Hippocampal formation (tissue), 2 donors: ENCODE measurements around the gene DENND1A.
"Not testable (repeated sequence)": the region's sequence is repeated elsewhere in the genome, so short reads cannot be mapped to it uniquely, and the experiment has no call there.

ENCODE experiments used
- DNase-seq, 2 donors: peaks; one replicate each; lab custom pipeline; 2025; lab: John Stamatoyannopoulos, UW

DENND1A gene, protein sequence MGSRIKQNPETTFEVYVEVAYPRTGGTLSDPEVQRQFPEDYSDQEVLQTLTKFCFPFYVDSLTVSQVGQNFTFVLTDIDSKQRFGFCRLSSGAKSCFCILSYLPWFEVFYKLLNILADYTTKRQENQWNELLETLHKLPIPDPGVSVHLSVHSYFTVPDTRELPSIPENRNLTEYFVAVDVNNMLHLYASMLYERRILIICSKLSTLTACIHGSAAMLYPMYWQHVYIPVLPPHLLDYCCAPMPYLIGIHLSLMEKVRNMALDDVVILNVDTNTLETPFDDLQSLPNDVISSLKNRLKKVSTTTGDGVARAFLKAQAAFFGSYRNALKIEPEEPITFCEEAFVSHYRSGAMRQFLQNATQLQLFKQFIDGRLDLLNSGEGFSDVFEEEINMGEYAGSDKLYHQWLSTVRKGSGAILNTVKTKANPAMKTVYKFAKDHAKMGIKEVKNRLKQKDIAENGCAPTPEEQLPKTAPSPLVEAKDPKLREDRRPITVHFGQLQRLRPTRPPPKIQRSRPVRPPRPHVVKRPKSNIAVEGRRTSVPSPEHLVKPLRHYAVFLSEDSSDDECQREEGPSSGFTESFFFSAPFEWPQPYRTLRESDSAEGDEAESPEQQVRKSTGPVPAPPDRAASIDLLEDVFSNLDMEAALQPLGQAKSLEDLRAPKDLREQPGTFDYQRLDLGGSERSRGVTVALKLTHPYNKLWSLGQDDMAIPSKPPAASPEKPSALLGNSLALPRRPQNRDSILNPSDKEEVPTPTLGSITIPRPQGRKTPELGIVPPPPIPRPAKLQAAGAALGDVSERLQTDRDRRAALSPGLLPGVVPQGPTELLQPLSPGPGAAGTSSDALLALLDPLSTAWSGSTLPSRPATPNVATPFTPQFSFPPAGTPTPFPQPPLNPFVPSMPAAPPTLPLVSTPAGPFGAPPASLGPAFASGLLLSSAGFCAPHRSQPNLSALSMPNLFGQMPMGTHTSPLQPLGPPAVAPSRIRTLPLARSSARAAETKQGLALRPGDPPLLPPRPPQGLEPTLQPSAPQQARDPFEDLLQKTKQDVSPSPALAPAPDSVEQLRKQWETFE

DNA sequence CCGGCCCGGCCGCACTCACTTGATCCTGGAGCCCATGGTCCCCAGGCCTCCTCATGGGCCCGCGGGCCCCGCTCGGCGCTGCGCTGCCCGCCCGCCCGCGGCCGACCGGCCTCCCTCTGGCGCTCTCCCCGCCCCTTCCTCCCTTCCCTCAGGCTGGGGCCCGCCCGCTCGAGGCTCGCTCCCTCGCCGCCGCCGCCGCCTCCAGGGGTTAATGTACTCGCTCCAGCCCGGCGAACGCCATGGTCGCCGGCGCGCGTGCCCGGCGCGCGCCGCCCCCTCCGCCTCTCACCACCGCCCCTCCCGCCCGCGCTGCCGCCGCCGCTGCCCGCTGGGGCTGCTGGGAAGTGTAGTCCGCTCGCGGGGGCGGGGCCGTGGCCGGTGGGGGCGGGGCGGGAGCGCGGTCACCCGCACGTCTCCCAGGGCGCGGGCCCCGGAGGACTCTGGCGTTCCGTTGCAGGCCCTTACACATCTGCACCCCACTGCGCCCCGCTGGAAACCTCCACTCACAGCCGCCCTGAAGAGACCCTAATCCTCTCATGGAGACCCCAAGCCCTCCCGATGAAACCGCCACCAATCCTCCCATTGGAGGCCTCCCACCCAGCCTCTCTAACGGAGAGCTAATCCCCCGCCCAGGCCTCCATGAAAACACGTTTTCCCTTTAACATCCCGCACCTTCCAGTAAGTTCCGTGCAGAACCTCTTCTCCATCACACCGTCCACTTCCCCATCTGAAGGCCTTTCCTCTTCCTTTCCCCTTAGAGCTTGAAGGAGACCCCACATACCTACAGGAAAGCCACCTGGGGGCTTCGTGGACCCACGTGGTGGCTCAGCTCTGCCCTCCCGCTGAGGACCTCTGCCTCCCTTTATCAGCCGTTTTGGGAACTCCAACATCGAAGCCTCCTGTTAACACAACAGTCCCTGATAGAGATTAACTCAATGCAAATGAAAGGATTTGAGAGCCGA is at the start of gene DENND1A:
DENND1A (minus strand) TSS at position 257 of the 962 bp plus-strand sequence; CDS start at position 36, 221 bp downstream.
- peak; percentile 82 to 83 for DNase-seq

- no peak for DNase-seq
Observed at GRCh38 chr9:123978981-123979380, 49.1 kb upstream of the DENND1A start.

GRCh38 chr9:123976579-123976978 is 46.7 kb upstream of the DENND1A start:
- not testable (repeated sequence) for DNase-seq

DNA sequence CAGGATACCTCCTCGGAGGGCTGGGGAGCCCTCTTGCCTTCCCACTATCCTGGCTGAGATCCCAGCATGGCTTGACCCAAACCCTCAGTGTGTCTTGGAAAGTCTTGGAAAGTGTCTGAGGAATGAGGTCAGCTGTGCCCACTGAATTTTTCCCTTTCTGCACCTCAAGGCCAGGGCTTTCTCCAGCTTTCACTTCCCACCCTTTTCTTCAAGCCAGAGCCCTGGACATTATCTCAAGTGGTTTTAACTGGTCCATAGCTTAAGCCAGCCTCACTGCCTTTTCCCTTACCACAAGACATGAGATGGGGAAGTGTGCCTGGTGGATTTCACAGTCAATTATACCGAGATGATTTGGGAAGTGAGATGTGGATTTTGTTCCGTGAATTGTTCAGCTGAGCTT is 45.9 kb upstream of the DENND1A start:
- DNase-seq, result no peak

GRCh38 chr9:123974471-123974870 is 44.5 kb upstream of the DENND1A start:
- DNase-seq, result no peak

DNA sequence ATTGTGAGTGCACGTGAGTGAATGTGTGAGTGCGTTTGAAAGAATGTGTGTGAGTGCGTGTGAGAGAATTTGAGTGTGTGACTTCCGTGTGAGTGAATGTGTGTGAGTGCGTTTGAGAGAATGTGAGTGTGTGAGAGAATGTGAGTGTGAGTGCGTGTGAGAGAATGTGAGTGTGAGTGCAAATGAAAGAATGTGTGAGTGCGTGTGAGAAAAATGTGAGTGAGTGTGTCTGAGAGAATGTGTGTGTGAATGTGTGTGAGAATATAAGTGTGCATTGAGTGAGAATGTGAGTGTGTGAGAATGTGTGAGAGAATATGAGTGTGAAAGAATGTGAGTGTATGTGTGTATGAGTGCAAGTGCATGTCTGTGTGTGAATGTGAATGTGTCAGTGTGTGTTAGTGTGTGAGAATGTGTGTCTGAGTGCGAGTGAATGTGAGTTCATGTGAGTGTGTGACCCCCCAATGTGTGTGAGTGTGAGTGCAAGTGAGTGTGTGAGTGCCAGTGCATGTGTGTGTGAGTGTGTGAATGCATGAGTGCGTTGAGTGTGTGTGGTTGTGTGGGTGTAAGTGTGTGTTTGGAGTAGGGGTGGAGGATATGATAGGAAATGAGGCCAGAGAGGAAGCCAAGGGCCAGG is 43.8 kb upstream of the DENND1A start:
- DNase-seq, result no peak

GRCh38 chr9:123972618-123973017 is 42.7 kb upstream of the DENND1A start:
- DNase-seq, result no peak

GRCh38 chr9:123967323-123967722 is 37.4 kb upstream of the DENND1A start:
- no peak for DNase-seq

DNA sequence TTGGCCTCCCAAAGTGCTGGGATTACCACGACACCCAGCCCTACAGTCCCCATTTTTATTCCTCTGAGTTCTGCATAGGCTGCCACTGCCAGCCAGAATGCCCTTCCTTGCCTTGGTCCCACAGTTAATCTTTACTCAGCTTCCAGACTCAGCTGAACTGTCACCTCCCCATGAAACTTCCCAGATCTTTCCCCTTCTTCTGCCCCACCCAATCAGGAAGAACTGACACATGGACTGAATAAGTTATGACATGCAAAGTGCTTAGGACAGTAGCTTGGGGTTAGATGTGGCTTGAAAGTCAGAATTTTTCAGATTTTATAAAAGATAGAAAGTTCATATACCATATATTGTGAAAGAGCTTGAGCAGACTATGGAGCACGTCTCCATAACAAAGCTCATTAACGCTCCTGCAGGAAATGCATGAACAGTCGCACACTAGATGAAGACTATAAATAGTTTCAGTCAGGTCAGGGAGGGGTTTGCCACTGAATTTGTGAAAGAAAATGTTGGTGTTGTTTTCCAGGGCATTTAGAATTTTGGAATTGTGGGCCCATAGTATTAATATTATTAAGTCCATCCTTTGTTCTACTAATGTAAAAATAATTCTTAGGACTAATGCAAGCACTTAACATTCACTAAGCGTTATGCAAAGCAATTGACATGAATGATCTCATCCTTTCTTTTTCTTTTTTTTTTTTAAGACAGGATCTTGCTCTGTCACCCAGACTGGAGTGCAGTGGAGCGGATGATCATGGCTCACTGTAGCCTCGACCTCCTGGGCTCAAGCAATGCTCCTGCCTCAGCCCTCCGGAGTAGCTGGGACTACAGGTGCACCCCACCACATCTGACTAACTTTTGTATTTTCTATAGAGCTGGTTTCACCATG is 36.1 kb upstream of the DENND1A start:
- no peak for DNase-seq

DNA sequence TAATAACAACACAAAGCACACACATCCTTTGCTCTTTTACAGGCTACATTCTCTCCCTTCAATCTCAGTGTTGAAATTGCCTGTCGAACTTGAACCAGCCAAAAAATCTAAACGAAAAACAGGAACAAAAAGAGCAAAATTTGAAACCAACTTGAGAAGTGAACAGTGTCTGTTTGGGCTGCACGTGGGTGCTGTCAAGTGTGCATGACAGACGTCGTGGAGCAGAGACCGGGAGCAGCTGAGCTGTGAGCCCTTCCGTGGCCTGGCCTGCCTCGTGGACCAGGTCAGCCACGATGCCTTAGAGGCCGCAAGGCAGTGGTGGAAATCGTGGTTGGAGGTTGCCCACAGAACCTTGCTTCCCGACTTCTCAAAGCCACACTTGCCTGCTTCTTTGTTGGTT is 34.8 kb upstream of the DENND1A start:
- no peak for DNase-seq

DNA sequence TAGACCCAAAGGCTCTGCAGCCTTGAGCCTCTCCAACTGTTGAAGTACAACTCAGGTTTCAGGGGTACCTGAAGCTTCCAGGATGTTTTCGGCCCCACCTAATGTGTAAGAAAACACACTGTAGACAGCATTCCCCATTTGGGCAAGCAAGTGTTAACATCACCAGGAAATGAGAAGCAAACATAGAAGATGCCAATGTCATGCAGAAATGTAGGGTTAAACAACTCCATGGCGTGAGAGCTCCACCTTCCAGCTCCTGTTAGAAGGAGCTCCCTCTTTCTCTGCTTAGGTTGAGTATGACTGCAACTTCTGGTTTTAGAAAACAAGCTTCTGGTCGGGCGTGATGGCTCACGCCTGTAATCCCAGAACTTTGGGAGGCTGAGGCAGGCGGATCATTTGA is 31.0 kb upstream of the DENND1A start:
- no peak for DNase-seq

DNA sequence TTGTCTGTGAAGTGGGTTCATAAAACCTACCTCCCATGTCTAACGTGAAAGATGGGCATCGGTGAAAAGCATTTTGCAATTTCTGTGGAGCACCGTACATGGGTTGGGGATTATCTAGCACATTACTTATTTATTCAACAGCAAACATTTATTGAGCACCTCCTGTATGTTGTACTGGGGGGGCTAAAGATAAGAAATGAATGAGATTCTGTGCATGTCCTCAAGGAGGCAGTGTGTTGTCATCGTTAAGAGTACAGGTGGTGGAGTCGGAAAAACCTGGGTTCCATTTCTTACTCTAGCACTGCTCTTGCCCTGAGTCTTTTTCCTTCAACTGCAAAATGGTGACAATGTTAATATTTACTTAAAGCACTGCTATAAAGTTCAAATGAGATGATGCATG is 30.4 kb upstream of the DENND1A start:
- DNase-seq, result no peak

DNA sequence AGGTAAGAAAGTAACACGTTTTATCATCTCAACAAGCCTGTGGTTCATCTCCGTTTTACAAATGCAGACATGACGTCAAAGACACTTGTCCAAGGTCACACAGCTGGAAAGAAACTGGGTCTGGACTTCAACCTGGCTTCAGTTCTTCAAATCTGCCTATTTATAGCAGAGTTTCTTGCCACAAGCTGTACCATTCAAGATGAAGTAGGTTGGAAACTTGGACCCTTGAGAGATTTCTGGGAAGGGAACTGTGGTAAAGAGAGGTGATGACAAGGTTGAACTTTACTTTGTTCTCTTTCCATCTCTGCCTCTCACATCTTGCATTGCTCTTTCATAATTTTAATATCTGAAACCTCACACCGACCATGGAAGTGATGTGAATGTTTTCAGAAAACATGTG is 29.9 kb upstream of the DENND1A start:
- DNase-seq, result no peak

DNA sequence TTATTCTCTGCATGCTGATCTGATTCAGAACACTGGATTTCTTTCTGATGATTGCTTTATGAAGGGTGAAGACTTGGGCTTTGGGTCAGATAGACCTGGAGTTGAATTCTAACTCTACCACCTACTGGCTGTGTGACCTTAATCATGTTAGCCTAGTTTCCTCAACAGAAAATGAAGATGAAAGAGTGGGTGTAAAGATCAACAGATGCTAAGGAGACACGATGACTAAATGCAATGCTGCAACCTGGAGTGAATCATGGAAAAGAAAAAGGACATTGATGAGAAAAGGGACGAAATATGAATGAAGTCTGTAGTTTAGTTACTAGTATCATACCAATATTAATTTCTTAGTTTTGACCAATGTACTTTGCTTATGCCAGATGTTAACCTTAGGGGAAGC is 27.8 kb upstream of the DENND1A start:
- no peak for DNase-seq

- DNase-seq, result no peak
Observed at GRCh38 chr9:123957168-123957721, 27.3 kb upstream of the DENND1A start.

GRCh38 chr9:123955637-123956036 is 25.7 kb upstream of the DENND1A start:
- DNase-seq, result no peak

DNA sequence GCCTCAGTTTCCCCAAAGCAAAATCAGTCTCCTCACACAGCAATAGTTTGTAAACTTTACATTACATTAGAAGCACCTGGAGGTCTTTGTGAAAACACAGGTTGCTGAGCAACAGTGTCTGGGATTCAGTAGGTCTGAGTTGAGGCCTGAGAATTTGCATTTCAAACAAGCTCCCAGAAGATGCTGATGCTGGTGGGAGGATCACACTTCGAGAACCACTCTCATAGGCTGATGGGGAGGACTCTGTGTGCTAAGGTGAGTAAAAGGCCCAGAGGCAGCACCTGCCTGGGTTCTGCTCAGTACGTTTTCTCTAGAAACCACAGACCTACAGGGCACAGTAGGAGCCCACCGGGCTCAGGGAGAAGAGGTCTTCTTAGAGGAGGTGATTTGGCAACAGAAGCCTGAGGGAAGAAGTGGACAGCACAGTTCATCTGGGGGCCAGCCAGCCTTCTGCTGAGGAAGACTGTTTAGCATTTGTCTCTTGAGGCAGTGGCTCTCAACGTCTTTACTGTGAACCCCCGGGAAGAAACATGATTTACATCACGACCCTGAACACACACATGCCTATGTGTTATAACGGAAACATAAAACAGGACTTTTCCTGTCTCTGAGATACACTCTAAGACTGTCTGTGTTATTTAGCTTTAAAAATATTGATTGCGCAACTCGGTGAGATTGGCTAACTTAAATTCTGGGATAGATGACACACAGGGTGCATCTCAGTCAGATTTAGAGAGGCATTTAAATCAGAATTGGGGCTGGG is 24.8 kb upstream of the DENND1A start:
- DNase-seq, result no peak

DNA sequence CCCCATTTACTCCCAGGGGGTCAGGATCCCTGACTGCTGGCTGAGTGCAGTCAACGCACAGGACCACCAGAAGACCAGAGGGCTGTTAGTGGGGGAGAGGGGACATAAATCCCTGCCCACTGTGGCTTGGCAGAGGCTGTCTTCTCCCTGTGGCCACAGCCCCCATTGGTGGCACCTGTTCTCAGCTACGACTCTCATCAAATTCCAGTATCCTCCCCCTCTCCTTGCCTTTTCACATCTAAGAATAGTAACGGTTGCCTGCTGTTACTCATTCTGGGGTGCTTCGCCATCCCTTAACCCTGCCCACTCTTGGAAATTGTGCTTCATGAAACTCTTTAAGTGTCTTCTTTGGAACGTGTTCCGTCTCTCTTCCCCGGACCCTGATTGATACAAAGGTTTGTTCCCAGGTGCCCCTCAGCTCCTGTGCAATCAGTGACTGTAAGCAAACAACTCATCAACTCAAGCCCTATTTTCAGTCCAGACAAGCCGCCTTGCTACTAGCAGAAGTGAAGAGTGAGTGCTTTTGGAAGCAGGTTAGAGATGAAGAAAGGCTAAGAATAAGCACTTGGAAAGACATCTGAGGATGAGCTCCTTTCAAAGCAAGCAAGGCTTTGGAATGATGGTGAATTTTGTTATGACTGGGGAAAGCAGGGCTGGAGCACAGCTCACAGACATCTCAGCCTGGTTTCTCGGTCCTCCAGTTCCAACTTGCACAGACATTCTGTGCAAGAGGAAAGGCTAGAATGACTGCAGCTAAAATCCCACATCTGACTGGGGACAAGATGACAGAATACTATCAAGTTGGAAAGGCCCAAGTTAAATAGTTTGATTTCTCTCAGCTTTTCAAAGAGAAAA is 22.9 kb upstream of the DENND1A start:
- no peak for DNase-seq
